ENCODE measurements around the gene ZBTB16. TPM values are rescaled to one million over a fixed set of nuclear protein-coding genes. Genes with fewer than 3 reads are reported as not detected.

ZBTB16 gene
- total RNA-seq, 3 donors from 2014 or later (not counting 1 experiment from before 2014, with no cell fraction given): 104 to 224 (median 156) TPM

DNA sequence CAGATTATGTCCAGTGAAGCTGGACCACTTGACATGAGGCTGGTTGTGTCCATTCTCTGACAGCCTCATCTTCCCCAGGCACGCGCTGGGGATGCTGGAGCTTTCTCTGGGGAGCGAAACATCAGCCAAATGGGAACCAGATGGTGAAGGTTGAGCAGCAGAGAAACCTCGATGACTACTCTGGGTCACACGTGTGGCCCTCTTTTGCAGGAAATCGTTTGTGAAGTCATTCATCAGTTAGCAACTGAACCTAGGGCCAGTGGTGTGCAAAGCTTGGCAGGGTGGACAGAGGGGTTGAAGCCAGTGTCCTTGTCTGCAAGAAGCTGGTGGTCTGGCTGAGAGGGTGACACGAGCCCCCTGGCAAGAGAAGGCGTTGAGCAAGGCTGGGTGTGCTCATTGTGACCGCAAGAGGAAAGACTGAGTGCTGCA is 109.8 kb downstream of the ZBTB16 start:
- H3K4me1 Mint-ChIP-seq: peaks cover 99 to 100% of the 10 kb centered on the region in 2 donors
- H3K36me3 Mint-ChIP-seq: no peaks in the 10 kb centered on the region
- ATAC-seq: peak in 1 of 3 donors; percentile 21
- H3K4me3 Mint-ChIP-seq: peak overlapping the region; percentile 67
- Histone ChIP-seq H3K27me3 (ENCODE audit: control insufficient read depth, insufficient read depth, low read length) (no peaks in the 10 kb centered on the region), H3K9me3 (ENCODE audit: control insufficient read depth, insufficient read depth, low read length) (no peaks in the 10 kb centered on the region), H3K27ac (ENCODE audit: low read length) (no peak overlapping the region), H3K4me1 (ENCODE audit: control insufficient read depth, insufficient read depth, low read length) (peaks cover 94% of the 10 kb centered on the region), H3K4me3 (ENCODE audit: low read length) (no peak overlapping the region), H3K36me3 (ENCODE audit: control insufficient read depth, insufficient read depth, low read length) (no peaks in the 10 kb centered on the region)
- H3K27ac Mint-ChIP-seq: peak overlapping the region; percentile 61 to 85
- intact Hi-C loops (cut with micrococcal nuclease): no loop called here
- 55% methylated on average over 9 of the region's 9 CpGs for WGBS (ENCODE audit: insufficient coverage)
- H3K9me3 Mint-ChIP-seq: no peaks in the 10 kb centered on the region
- no peaks in the 10 kb centered on the region for H3K27me3 Mint-ChIP-seq (ENCODE audit: low read depth in 2 of 2)
- TF ChIP-seq, protein P1, sequence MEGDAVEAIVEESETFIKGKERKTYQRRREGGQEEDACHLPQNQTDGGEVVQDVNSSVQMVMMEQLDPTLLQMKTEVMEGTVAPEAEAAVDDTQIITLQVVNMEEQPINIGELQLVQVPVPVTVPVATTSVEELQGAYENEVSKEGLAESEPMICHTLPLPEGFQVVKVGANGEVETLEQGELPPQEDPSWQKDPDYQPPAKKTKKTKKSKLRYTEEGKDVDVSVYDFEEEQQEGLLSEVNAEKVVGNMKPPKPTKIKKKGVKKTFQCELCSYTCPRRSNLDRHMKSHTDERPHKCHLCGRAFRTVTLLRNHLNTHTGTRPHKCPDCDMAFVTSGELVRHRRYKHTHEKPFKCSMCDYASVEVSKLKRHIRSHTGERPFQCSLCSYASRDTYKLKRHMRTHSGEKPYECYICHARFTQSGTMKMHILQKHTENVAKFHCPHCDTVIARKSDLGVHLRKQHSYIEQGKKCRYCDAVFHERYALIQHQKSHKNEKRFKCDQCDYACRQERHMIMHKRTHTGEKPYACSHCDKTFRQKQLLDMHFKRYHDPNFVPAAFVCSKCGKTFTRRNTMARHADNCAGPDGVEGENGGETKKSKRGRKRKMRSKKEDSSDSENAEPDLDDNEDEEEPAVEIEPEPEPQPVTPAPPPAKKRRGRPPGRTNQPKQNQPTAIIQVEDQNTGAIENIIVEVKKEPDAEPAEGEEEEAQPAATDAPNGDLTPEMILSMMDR (IDR thresholded peaks at IDR 0.05): no peak
- no peak for DNase-seq

DNA sequence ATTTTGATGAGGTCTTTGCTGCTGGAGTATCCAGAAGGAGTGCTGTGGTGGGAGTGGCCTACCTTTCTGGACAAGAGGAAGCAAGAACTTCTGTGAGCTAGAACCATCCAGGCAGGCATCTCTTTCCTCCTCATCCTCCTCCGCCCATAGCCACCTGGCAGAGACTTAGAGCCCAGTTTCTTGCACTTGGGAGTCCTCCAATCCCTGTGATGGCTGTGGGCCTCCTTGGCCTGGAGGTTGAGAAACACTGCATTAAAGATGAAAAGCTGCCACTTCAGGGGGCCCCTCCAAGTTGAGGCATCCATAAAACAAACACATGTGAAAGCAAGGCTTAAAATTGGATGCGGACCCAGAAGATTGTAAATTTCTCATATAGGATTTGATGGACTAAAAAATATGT is 110.3 kb downstream of the ZBTB16 start:
- 90% methylated on average over 2 of the region's 2 CpGs for WGBS (ENCODE audit: insufficient coverage)
- H3K36me3 ChIP-seq (ENCODE audit: control insufficient read depth, insufficient read depth, low read length): no peaks in the 10 kb centered on the region
- TF ChIP-seq, protein P1 (IDR thresholded peaks at IDR 0.05): no peak
- H3K9me3 ChIP-seq (ENCODE audit: control insufficient read depth, insufficient read depth, low read length): no peaks in the 10 kb centered on the region
- no peak overlapping the region for H3K4me3 ChIP-seq (ENCODE audit: low read length)
- H3K4me3 Mint-ChIP-seq: peak overlapping the region; percentile 67
- peak overlapping the region; percentile 61 to 85 for H3K27ac Mint-ChIP-seq
- no peak for DNase-seq
- H3K27me3 ChIP-seq (ENCODE audit: control insufficient read depth, insufficient read depth, low read length): no peaks in the 10 kb centered on the region
- H3K4me1 Mint-ChIP-seq: peaks cover 99% of the 10 kb centered on the region in 2 donors
- H3K27me3 Mint-ChIP-seq (ENCODE audit: low read depth in 2 of 2): no peaks in the 10 kb centered on the region
- H3K4me1 ChIP-seq (ENCODE audit: control insufficient read depth, insufficient read depth, low read length): peaks cover 94% of the 10 kb centered on the region
- no peak overlapping the region for H3K27ac ChIP-seq (ENCODE audit: low read length)
- H3K36me3 Mint-ChIP-seq: no peaks in the 10 kb centered on the region
- intact Hi-C loops (cut with micrococcal nuclease): no loop called here
- ATAC-seq: no peak
- no peaks in the 10 kb centered on the region for H3K9me3 Mint-ChIP-seq

DNA sequence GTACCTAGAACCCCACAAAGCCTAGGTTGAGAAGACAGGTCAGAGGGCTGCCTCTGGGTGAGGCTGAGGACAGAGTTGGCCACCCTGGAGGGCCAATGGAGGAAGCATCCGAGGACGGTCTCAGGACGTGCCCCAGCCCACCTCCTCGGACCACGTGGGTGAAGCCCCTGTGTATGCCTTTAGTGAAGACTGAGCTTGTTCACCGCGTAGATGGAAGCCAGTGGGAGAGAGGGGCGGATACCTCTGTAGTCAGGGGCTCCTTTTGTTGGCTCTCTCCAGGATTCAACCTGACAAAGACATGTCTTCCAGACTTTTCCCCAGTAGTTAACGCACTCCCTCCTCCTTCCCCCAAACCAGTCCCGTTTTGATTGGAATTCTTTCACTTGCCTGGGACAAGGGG is 110.7 kb downstream of the ZBTB16 start:
- Histone ChIP-seq H3K4me1 (ENCODE audit: control insufficient read depth, insufficient read depth, low read length) (peaks cover 94% of the 10 kb centered on the region), H3K27ac (ENCODE audit: low read length) (no peak overlapping the region), H3K36me3 (ENCODE audit: control insufficient read depth, insufficient read depth, low read length) (no peaks in the 10 kb centered on the region), H3K27me3 (ENCODE audit: control insufficient read depth, insufficient read depth, low read length) (no peaks in the 10 kb centered on the region), H3K9me3 (ENCODE audit: control insufficient read depth, insufficient read depth, low read length) (no peaks in the 10 kb centered on the region), H3K4me3 (ENCODE audit: low read length) (no peak overlapping the region)
- peak overlapping the region; percentile 61 to 85 for H3K27ac Mint-ChIP-seq
- intact Hi-C loops (cut with micrococcal nuclease): no loop called here
- H3K36me3 Mint-ChIP-seq: no peaks in the 10 kb centered on the region
- ATAC-seq: no peak
- no peak for DNase-seq
- no peaks in the 10 kb centered on the region for H3K27me3 Mint-ChIP-seq (ENCODE audit: low read depth in 2 of 2)
- H3K4me3 Mint-ChIP-seq: peak overlapping the region; percentile 25
- 91% methylated on average over 8 of the region's 10 CpGs for WGBS (ENCODE audit: insufficient coverage)
- TF ChIP-seq, protein P1 (IDR thresholded peaks at IDR 0.05): no peak
- no peaks in the 10 kb centered on the region for H3K9me3 Mint-ChIP-seq
- peaks cover 99% of the 10 kb centered on the region in 2 donors for H3K4me1 Mint-ChIP-seq

Measured in natural killer cell (primary cell).